PC-3 (cell line): Measurements from ENCODE around the gene CCDC14. TPM values are rescaled to one million over a fixed set of nuclear protein-coding genes. Genes with fewer than 3 reads are reported as not detected.

Experiments used
- ATAC-seq: fragments of 200-7000 bp; cut with Tn5 transposase; 2 replicates; pipeline ENCODE4 v1.9.1; 2020; ENCODE audit warnings: mild to moderate bottlenecking, moderate library complexity
- BruUV-seq: library from RNA; stranded (reverse); fragments of 400-500 nt; replicated peaks from 2 replicates; lab custom pipeline; 2021; lab: Mats Ljungman, UMichigan
- CTCF ChIA-PET: fragments of 300-600 bp; sonication (Branson Sonifier 250); formaldehyde crosslinking; loops from one replicate; lab custom pipeline; 2022; ENCODE audit warnings: antibody characterized with exemption; lab: Charles Lee
- POLR2A ChIA-PET: fragments of 300-600 bp; sonication (Branson Sonifier 250); formaldehyde crosslinking; loops from one replicate; lab custom pipeline; 2022; ENCODE audit warnings: antibody characterized with exemption; ENCODE audit not compliant: unreplicated experiment; lab: Charles Lee
- DNase-seq: peaks from one replicate; pipeline ENCODE4 v3.0.0-alpha.2; 2015
- H2AFZ ChIP-seq: fragments of 300-600 bp; sonication (generic); 2 replicates; pipeline ENCODE4 v1.6.0; 2016; ENCODE audit warnings: antibody characterized with exemption, low read length
- H3F3A ChIP-seq: fragments of 300-600 bp; sonication (generic); one replicate; pipeline ENCODE4 v1.6.0; 2017; ENCODE audit warnings: antibody characterized with exemption, low read length, control low read depth, mild to moderate bottlenecking; ENCODE audit not compliant: unreplicated experiment
- H3K27ac ChIP-seq: fragments of 300-600 bp; sonication (generic); 2 replicates; pipeline ENCODE4 v1.5.1; 2016; ENCODE audit warnings: mild to moderate bottlenecking, low read length
- H3K27me3 ChIP-seq: fragments of 300-600 bp; sonication (generic); 2 replicates; pipeline ENCODE4 v1.6.1; 2016; ENCODE audit warnings: low read length, mixed read lengths
- H3K36me3 ChIP-seq: fragments of 300-600 bp; sonication (generic); 2 replicates; pipeline ENCODE4 v1.6.1; 2016; ENCODE audit warnings: low read depth, mixed run types, low read length, mixed read lengths
- H3K4me1 ChIP-seq: fragments of 300-600 bp; sonication (generic); 2 replicates; pipeline ENCODE4 v1.5.1; 2016; ENCODE audit warnings: low read length; ENCODE audit not compliant: insufficient read depth
- H3K4me2 ChIP-seq: fragments of 300-600 bp; sonication (generic); 2 replicates; pipeline ENCODE4 v1.6.0; 2016; ENCODE audit warnings: low read length
- H3K4me3 ChIP-seq: fragments of 300-600 bp; sonication (generic); 2 replicates; pipeline ENCODE4 v1.5.1; 2016; ENCODE audit warnings: mild to moderate bottlenecking, low read length, mixed read lengths
- H3K79me2 ChIP-seq: fragments of 300-600 bp; sonication (generic); 2 replicates; pipeline ENCODE4 v1.6.1; 2017; ENCODE audit warnings: low read length, mixed read lengths
- H3K9ac ChIP-seq: fragments of 300-600 bp; sonication (generic); 2 replicates; pipeline ENCODE4 v1.6.0; 2016; ENCODE audit warnings: mild to moderate bottlenecking, low read length
- H3K9me2 ChIP-seq: fragments of 300-600 bp; sonication (generic); replicated peaks from 2 replicates; pipeline ENCODE4 v1.6.1; 2016; ENCODE audit warnings: mixed run types, low read length, mixed read lengths
- H3K9me3 ChIP-seq: fragments of 300-600 bp; sonication (generic); 2 replicates; pipeline ENCODE4 v1.6.1; 2016; ENCODE audit warnings: low read length, mixed read lengths
- H4K20me1 ChIP-seq: fragments of 300-600 bp; sonication (generic); 2 replicates; pipeline ENCODE4 v1.6.1; 2016; ENCODE audit warnings: low read length, mixed read lengths
- CTCF ChIP-seq: fragments of 300-600 bp; sonication (generic); conservative IDR thresholded peaks from 2 replicates; pipeline ENCODE4 v1.5.1; 2017; ENCODE audit warnings: antibody characterized with exemption, low read depth, mild to moderate bottlenecking, low read length
- EZH2 ChIP-seq: fragments of 300-600 bp; sonication (generic); IDR thresholded peaks from one replicate; pipeline ENCODE4 v1.6.1; 2017; ENCODE audit warnings: antibody characterized with exemption, mild to moderate bottlenecking, low read length; ENCODE audit not compliant: unreplicated experiment
- EZH2phosphoT487 ChIP-seq: fragments of 300-600 bp; sonication (generic); IDR thresholded peaks from 2 replicates; pipeline ENCODE4 v1.6.1; 2018; ENCODE audit warnings: mild to moderate bottlenecking, antibody characterized with exemption, low read length, borderline replicate concordance
- intact Hi-C: fragments of 100-400 bp; cut with micrococcal nuclease; formaldehyde crosslinking; loops from 2 replicates; pipeline ENCODE4 v1.9.0; 2023
- total RNA-seq: library from RNA; depleted of rRNA; stranded (reverse); fragments of >200 nt; gene quantifications from 2 replicates; pipeline ENCODE4 v1.2.3, GENCODE V29; 2014

CCDC14 gene
- total RNA-seq, 1 experiment from 2014 or later: 62.6 TPM

- CTCF ChIA-PET: no interaction called here
- no peaks in the 10 kb centered on the region for H3K9me3 ChIP-seq
- H3K27ac ChIP-seq: no peak within 1 kb of the TSS
- peak within 1 kb of the TSS; percentile 81 for H3K4me3 ChIP-seq
- H3K36me3 ChIP-seq: no peaks in the 10 kb centered on the region
- no peaks in the 10 kb centered on the region for H4K20me1 ChIP-seq
- TF ChIP-seq EZH2 (no peak), EZH2phosphoT487 (no peak), CTCF (no peak)
- H2AFZ ChIP-seq: peak within 1 kb of the TSS; percentile 96
- peak within 1 kb of the TSS; percentile 49; the same call in 1 of the 2 replicates for H3K9ac ChIP-seq
- no peaks in the 10 kb centered on the region for H3K79me2 ChIP-seq
- ATAC-seq: peak; percentile 92
- DNase-seq: peak; percentile 85
- intact Hi-C loops: loop anchor here (5.0 kb wide), 2 partner anchors 127 to 152 kb away; no protein-coding TSS in a partner anchor
- BruUV-seq: no TSS peak
- no peaks in the 10 kb centered on the region for H3K27me3 ChIP-seq
- no peaks in the 10 kb centered on the region for H3F3A ChIP-seq
- POLR2A ChIA-PET: no interaction called here
- H3K4me1 ChIP-seq: peaks cover 8% of the 10 kb centered on the region
- peak within 1 kb of the TSS; percentile 94 for H3K4me2 ChIP-seq
- H3K9me2 ChIP-seq: no peaks in the 10 kb centered on the region
Measured at GRCh38 chr3:123884203-123884831, 76.7 kb downstream of the CCDC14 start, which contains the start of gene MYLK. Gene MYLK, minus strand, starts transcription at chr3:123884332. Its CDS starts 90,491 bp downstream, at chr3:123793841.

GRCh38 chr3:123883701-123884202 is 77.3 kb downstream of the CCDC14 start:
- Histone ChIP-seq H3K4me1 (peaks cover 8% of the 10 kb centered on the region), H3K27me3 (no peaks in the 10 kb centered on the region), H3K9me2 (no peaks in the 10 kb centered on the region), H4K20me1 (no peaks in the 10 kb centered on the region), H3K36me3 (no peaks in the 10 kb centered on the region), H3K9me3 (no peaks in the 10 kb centered on the region), H2AFZ (peak overlapping the region; percentile 89), H3K4me2 (peak overlapping the region; percentile 94), H3K79me2 (no peaks in the 10 kb centered on the region), H3K9ac (peak overlapping the region; percentile 49; the same call in 1 of the 2 replicates), H3K27ac (no peak overlapping the region), H3F3A (no peaks in the 10 kb centered on the region), H3K4me3 (peak overlapping the region; percentile 69)
- no peak for ATAC-seq
- intact Hi-C loops: loop anchor here (5.0 kb wide), 2 partner anchors 126 to 151 kb away; no protein-coding TSS in a partner anchor
- ChIA-PET CTCF (no interaction called here), POLR2A (no interaction called here)
- TSS peak; percentile 57 for BruUV-seq
- DNase-seq: no peak
- TF ChIP-seq EZH2phosphoT487: no peak
- TF ChIP-seq EZH2: no peak
- no peak for TF ChIP-seq CTCF

- Histone ChIP-seq H3K4me1 (peaks cover 8% of the 10 kb centered on the region), H3K9me3 (no peaks in the 10 kb centered on the region), H3K79me2 (no peaks in the 10 kb centered on the region), H3F3A (no peaks in the 10 kb centered on the region), H3K27ac (no peak overlapping the region), H3K9me2 (no peaks in the 10 kb centered on the region), H3K4me3 (no peak overlapping the region), H3K27me3 (no peaks in the 10 kb centered on the region), H3K9ac (no peak overlapping the region), H4K20me1 (no peaks in the 10 kb centered on the region), H3K4me2 (no peak overlapping the region; the same call in 1 of the 2 replicates), H2AFZ (no peak overlapping the region), H3K36me3 (no peaks in the 10 kb centered on the region)
- TF ChIP-seq EZH2phosphoT487: no peak
- no peak for TF ChIP-seq CTCF
- TF ChIP-seq EZH2: no peak
- ChIA-PET CTCF (no interaction called here), POLR2A (no interaction called here)
- no TSS peak for BruUV-seq
- intact Hi-C loops: loop anchor here (5.0 kb wide), 2 partner anchors 126 to 151 kb away; no protein-coding TSS in a partner anchor
- no peak for ATAC-seq
- DNase-seq: no peak
Measured at GRCh38 chr3:123883111-123883510, 77.9 kb downstream of the CCDC14 start.
